OCI-LY7 (cell line): ENCODE results near the gene ZNF593OS. TPM values are rescaled to one million over a fixed set of nuclear protein-coding genes. Genes with fewer than 3 reads are reported as not detected.

ENCODE experiments used
- BruUV-seq: library from RNA; stranded (reverse); fragments of 400-500 nt; replicated peaks from 2 replicates; lab custom pipeline; 2021; lab: Mats Ljungman, UMichigan
- CTCF ChIA-PET: fragments of 300-600 bp; sonication (Branson Sonifier 250); formaldehyde crosslinking; loops from one replicate; lab custom pipeline; 2022; ENCODE audit warnings: antibody characterized with exemption; ENCODE audit not compliant: unreplicated experiment; lab: Charles Lee
- POLR2A ChIA-PET: fragments of 300-600 bp; sonication (Branson Sonifier 250); formaldehyde crosslinking; loops from one replicate; lab custom pipeline; 2022; ENCODE audit warnings: antibody characterized with exemption; lab: Charles Lee
- DNase-seq: peaks from one replicate; pipeline ENCODE4 v3.0.0-alpha.2; 2015; ENCODE audit warnings: low spot score
- H2AFZ ChIP-seq: fragments of 200-600 bp; sonication (generic), shearing (Covaris generic); 2 replicates; pipeline ENCODE4 v1.6.1; 2014; ENCODE audit warnings: mild to moderate bottlenecking, antibody characterized with exemption, low read length, moderate library complexity
- H3K27ac ChIP-seq: fragments of 200-600 bp; sonication (generic); 2 replicates; pipeline ENCODE4 v1.5.1; 2014; ENCODE audit warnings: mixed run types, low read depth, mild to moderate bottlenecking, moderate library complexity, low read length, inconsistent platforms; ENCODE audit not compliant: poor library complexity, severe bottlenecking
- H3K36me3 ChIP-seq: fragments of 200-600 bp; sonication (generic); 2 replicates; pipeline ENCODE4 v1.6.1; 2014; ENCODE audit warnings: mild to moderate bottlenecking, antibody characterized with exemption, low read length, moderate library complexity, mixed read lengths; ENCODE audit not compliant: insufficient read depth
- H3K4me1 ChIP-seq: fragments of 200-600 bp; sonication (generic); 2 replicates; pipeline ENCODE4 v1.5.1; 2014; ENCODE audit warnings: mild to moderate bottlenecking, low read length; ENCODE audit not compliant: insufficient read depth, poor library complexity, severe bottlenecking
- H3K4me2 ChIP-seq: fragments of 200-600 bp; sonication (generic); 2 replicates; pipeline ENCODE4 v1.6.1; 2014; ENCODE audit warnings: mild to moderate bottlenecking, low read length
- H3K4me3 ChIP-seq: fragments of 200-600 bp; sonication (generic); 2 replicates; pipeline ENCODE4 v1.5.1; 2014; ENCODE audit warnings: mild to moderate bottlenecking, low read depth, low read length; ENCODE audit not compliant: poor library complexity, severe bottlenecking
- H3K79me2 ChIP-seq: fragments of 200-600 bp; sonication (generic); 2 replicates; pipeline ENCODE4 v1.6.1; 2016; ENCODE audit warnings: low read depth, mild to moderate bottlenecking, low read length, moderate library complexity, mixed read lengths; ENCODE audit not compliant: insufficient read depth
- H3K9me2 ChIP-seq: fragments of 200-600 bp; sonication (generic); 2 replicates; pipeline ENCODE4 v1.6.1; 2016; ENCODE audit warnings: mild to moderate bottlenecking, low read length, mixed read lengths; ENCODE audit not compliant: insufficient read depth
- H3K9me3 ChIP-seq: fragments of 200-600 bp; sonication (generic); 2 replicates; pipeline ENCODE4 v1.6.1; 2014; ENCODE audit warnings: mild to moderate bottlenecking, mixed run types, low read length, mixed read lengths
- H4K20me1 ChIP-seq: fragments of 200-600 bp; sonication (generic); 2 replicates; pipeline ENCODE4 v1.6.1; 2014; ENCODE audit warnings: mild to moderate bottlenecking, antibody characterized with exemption, low read length, moderate library complexity, mixed read lengths; ENCODE audit not compliant: insufficient read depth
- EZH2phosphoT487 ChIP-seq: fragments of 200-600 bp; sonication (generic); IDR thresholded peaks from 2 replicates; pipeline ENCODE4 v1.6.1; 2018; ENCODE audit warnings: low read depth, borderline replicate concordance, mild to moderate bottlenecking, mixed run types, antibody characterized with exemption, low read length, moderate library complexity, mixed read lengths
- intact Hi-C: fragments of 100-400 bp; cut with micrococcal nuclease; formaldehyde crosslinking; loops from one replicate; pipeline ENCODE4 v1.10.0; 2022; ENCODE audit not compliant: unreplicated experiment
- total RNA-seq, 2 experiments: library from RNA; depleted of rRNA in 1 of 2; stranded (reverse); fragments of >200 nt in 1 of 2; shearing (Covaris generic) in 1 of 2; gene quantifications; 2 replicates each; pipeline ENCODE4 v1.2.3, GENCODE V29; 2014 to 2022
- TF ChIP-seq, protein P1 (sequence below): fragments of 200-600 bp; sonication (generic); conservative IDR thresholded peaks from 2 replicates; pipeline ENCODE4 v1.5.1; 2014; ENCODE audit warnings: mild to moderate bottlenecking, antibody characterized with exemption, low read length, moderate library complexity, mixed read lengths

ZNF593OS gene
- total RNA-seq, 2 experiments from 2014 or later, result not detected

GRCh38 chr1:26121854-26122773 lies 49.5 kb downstream of the ZNF593OS start:
- Histone ChIP-seq H3K4me3 (no peak overlapping the region), H3K4me1 (peaks cover 25% of the 10 kb centered on the region), H3K4me2 (no peak overlapping the region), H2AFZ (no peak overlapping the region), H3K27ac (no peak overlapping the region), H3K9me2 (no peaks in the 10 kb centered on the region), H3K9me3 (no peaks in the 10 kb centered on the region), H3K36me3 (peaks cover 55% of the 10 kb centered on the region), H4K20me1 (no peaks in the 10 kb centered on the region), H3K79me2 (peaks cover 9% of the 10 kb centered on the region; the same call in 1 of the 2 replicates)
- no peak for DNase-seq
- intact Hi-C loops, result no loop called here
- no peak for TF ChIP-seq EZH2phosphoT487
- POLR2A ChIA-PET, result interaction anchor here (0.6 to 2.2 kb wide), 3 partner anchors 9 to 299 kb away, joined by 4 to 12 read pairs (median 6); partner anchors contain the start of gene PDIK1L
- CTCF ChIA-PET, result no interaction called here
- BruUV-seq, result TSS peak; percentile 12

DNA sequence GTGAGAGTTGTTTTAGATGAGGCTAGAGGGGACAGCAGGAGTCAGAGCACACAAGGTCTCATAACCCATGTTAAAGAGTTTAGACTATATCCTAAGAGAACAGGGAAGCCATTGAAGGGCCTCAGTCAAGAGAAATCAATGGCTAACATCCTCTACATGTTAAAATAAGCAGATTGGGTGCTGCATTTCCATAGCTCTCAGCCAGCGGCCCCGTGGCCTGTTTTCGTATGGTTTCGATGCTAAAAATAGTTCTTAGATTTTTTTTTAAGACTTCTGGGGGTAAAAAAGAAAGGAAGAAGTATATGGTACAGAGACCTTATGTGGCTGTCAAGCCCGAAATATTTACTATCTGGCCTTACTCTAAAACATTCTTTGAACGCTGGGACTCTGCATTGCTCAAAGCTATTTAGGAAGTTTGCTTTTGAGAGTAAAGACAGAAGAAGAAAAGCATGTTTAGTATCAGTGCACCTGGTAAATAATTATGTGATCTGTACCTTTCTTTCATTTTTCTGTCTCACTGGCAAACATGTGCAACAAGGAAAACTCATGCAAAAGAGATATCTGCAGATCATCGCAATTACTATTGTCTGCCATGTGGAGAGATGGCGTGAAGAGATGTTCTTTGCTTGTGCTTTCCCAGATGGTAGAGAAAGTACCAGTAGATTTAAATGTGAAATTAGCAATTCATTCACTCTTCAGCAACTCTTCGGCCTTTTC lies 51.6 kb downstream of the ZNF593OS start:
- no peak overlapping the region for H2AFZ ChIP-seq

More for the DNA sequence above, 51.6 kb downstream of the ZNF593OS start:
- ChIA-PET POLR2A (no interaction called here), CTCF (no interaction called here)
- H3K27ac ChIP-seq, result no peak overlapping the region
- DNase-seq, result no peak
- H3K4me1 ChIP-seq, result peaks cover 4% of the 10 kb centered on the region
- intact Hi-C loops, result no loop called here
- BruUV-seq, result no TSS peak
- TF ChIP-seq, protein P1, sequence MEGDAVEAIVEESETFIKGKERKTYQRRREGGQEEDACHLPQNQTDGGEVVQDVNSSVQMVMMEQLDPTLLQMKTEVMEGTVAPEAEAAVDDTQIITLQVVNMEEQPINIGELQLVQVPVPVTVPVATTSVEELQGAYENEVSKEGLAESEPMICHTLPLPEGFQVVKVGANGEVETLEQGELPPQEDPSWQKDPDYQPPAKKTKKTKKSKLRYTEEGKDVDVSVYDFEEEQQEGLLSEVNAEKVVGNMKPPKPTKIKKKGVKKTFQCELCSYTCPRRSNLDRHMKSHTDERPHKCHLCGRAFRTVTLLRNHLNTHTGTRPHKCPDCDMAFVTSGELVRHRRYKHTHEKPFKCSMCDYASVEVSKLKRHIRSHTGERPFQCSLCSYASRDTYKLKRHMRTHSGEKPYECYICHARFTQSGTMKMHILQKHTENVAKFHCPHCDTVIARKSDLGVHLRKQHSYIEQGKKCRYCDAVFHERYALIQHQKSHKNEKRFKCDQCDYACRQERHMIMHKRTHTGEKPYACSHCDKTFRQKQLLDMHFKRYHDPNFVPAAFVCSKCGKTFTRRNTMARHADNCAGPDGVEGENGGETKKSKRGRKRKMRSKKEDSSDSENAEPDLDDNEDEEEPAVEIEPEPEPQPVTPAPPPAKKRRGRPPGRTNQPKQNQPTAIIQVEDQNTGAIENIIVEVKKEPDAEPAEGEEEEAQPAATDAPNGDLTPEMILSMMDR, result no peak
- TF ChIP-seq EZH2phosphoT487, result no peak
- H3K4me2 ChIP-seq, result no peak overlapping the region
- no peaks in the 10 kb centered on the region for H3K9me3 ChIP-seq
- H3K4me3 ChIP-seq, result no peak overlapping the region
- H3K36me3 ChIP-seq, result peaks cover 61% of the 10 kb centered on the region
- H3K79me2 ChIP-seq, result peaks cover under 1% of the 10 kb centered on the region; the same call in 1 of the 2 replicates
- no peaks in the 10 kb centered on the region for H4K20me1 ChIP-seq
- H3K9me2 ChIP-seq, result no peaks in the 10 kb centered on the region

Other genes with a start within 250 kb of the ZNF593OS start
- 2.9 and 4.1 TPM in 2 replicates for gene PAFAH2, start 173.8 kb downstream of the ZNF593OS start, total RNA-seq (2014; rRNA removed; shearing (Covaris generic))
- 7.3 and 8.7 TPM in 2 replicates for gene PAFAH2, start 173.8 kb downstream of the ZNF593OS start, total RNA-seq (2022)
- gene EXTL1, start 150.1 kb downstream of the ZNF593OS start, total RNA-seq (2014; rRNA removed; shearing (Covaris generic)), result not detected in 2 replicates
- 0.26 and 0.67 TPM in 2 replicates for gene EXTL1, start 150.1 kb downstream of the ZNF593OS start, total RNA-seq (2022)
- gene SLC30A2, start 125.7 kb downstream of the ZNF593OS start, total RNA-seq (2014; rRNA removed; shearing (Covaris generic)), result not detected in 2 replicates
- not detected in 2 replicates for gene SLC30A2, start 125.7 kb downstream of the ZNF593OS start, total RNA-seq (2022)
- gene TRIM63, start 104.2 kb downstream of the ZNF593OS start, total RNA-seq (2014; rRNA removed; shearing (Covaris generic)), result not detected in 2 replicates
- not detected in 2 replicates for gene TRIM63, start 104.2 kb downstream of the ZNF593OS start, total RNA-seq (2022)
- 10.4 and 12.9 TPM in 2 replicates for gene PDIK1L, start 60.0 kb downstream of the ZNF593OS start, total RNA-seq (2014; rRNA removed; shearing (Covaris generic))
- 17.2 and 21.3 TPM in 2 replicates for gene PDIK1L, start 60.0 kb downstream of the ZNF593OS start, total RNA-seq (2022)
- not detected in 2 replicates for gene FAM110D, start 12.8 kb downstream of the ZNF593OS start, total RNA-seq (2014; rRNA removed; shearing (Covaris generic))
- gene FAM110D, start 12.8 kb downstream of the ZNF593OS start, total RNA-seq (2022), result 0.11 TPM in 1 of 2 replicates, not detected in the other
- gene C1orf232, start 2.9 kb downstream of the ZNF593OS start, total RNA-seq (2014; rRNA removed; shearing (Covaris generic)), result not detected in 2 replicates
- not detected in 2 replicates for gene C1orf232, start 2.9 kb downstream of the ZNF593OS start, total RNA-seq (2022)
- 60.0 and 63.6 TPM in 2 replicates for gene ZNF593, start 1.9 kb downstream of the ZNF593OS start, total RNA-seq (2014; rRNA removed; shearing (Covaris generic))
- gene ZNF593, start 1.9 kb downstream of the ZNF593OS start, total RNA-seq (2022), result 33.0 and 42.8 TPM in 2 replicates
- 0.77 and 2.5 TPM in 2 replicates for gene CNKSR1, start 5.7 kb upstream of the ZNF593OS start, total RNA-seq (2014; rRNA removed; shearing (Covaris generic))
- gene CNKSR1, start 5.7 kb upstream of the ZNF593OS start, total RNA-seq (2022), result 2.5 and 2.7 TPM in 2 replicates
- not detected in 2 replicates for gene CATSPER4, start 18.8 kb upstream of the ZNF593OS start, total RNA-seq (2014; rRNA removed; shearing (Covaris generic))
- gene CATSPER4, start 18.8 kb upstream of the ZNF593OS start, total RNA-seq (2022), result not detected in 2 replicates
- 46.4 and 55.2 TPM in 2 replicates for gene CEP85, start 62.4 kb upstream of the ZNF593OS start, total RNA-seq (2014; rRNA removed; shearing (Covaris generic))
- gene CEP85, start 62.4 kb upstream of the ZNF593OS start, total RNA-seq (2022), result 47.1 and 53.6 TPM in 2 replicates
- gene SH3BGRL3, start 108.3 kb upstream of the ZNF593OS start, total RNA-seq (2014; rRNA removed; shearing (Covaris generic)), result 18.6 and 25.3 TPM in 2 replicates
- gene SH3BGRL3, start 108.3 kb upstream of the ZNF593OS start, total RNA-seq (2022), result 58.6 and 60.9 TPM in 2 replicates
- gene UBXN11, start 134.8 kb upstream of the ZNF593OS start, total RNA-seq (2014; rRNA removed; shearing (Covaris generic)), result 74.2 and 75.8 TPM in 2 replicates
- gene UBXN11, start 134.8 kb upstream of the ZNF593OS start, total RNA-seq (2022), result 98.6 and 111 TPM in 2 replicates
- 409 and 470 TPM in 2 replicates for gene CD52, start 146.1 kb upstream of the ZNF593OS start, total RNA-seq (2014; rRNA removed; shearing (Covaris generic))
- gene CD52, start 146.1 kb upstream of the ZNF593OS start, total RNA-seq (2022), result 677 and 769 TPM in 2 replicates
- gene CRYBG2, start 182.3 kb upstream of the ZNF593OS start, total RNA-seq (2014; rRNA removed; shearing (Covaris generic)), result 1.3 and 4.4 TPM in 2 replicates
- gene CRYBG2, start 182.3 kb upstream of the ZNF593OS start, total RNA-seq (2022), result 3.0 and 5.5 TPM in 2 replicates
- not detected in 2 replicates for gene ZNF683, start 200.9 kb upstream of the ZNF593OS start, total RNA-seq (2014; rRNA removed; shearing (Covaris generic))
- gene ZNF683, start 200.9 kb upstream of the ZNF593OS start, total RNA-seq (2022), result not detected in 2 replicates
- gene LIN28A, start 239.0 kb upstream of the ZNF593OS start, total RNA-seq (2014; rRNA removed; shearing (Covaris generic)), result not detected in 2 replicates
- gene LIN28A, start 239.0 kb upstream of the ZNF593OS start, total RNA-seq (2022), result not detected in 2 replicates